ENCODE results near the gene RYR3.

RYR3 gene

DNA sequence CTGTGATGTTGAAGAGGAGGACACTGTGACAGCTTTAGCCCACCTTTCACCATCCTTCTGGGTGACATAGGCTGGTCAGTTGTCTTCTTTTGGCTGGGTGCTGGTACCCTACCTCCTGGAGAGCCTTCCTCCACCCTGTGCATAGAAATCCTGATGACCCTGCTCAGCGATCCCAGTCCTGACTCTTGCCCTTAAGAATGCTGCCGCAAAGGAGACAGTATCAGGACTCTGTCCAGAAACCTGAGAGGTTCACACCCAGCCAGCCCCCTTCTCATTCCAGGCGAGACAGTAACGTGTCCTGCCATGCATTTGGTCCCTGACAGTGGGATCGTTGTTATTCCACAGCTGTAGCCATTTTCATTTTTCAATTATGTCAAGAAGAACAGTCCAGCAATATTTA lies 344.7 kb downstream of the RYR3 start:
- no peak for DNase-seq (ENCODE audit: low read depth)
- TF ChIP-seq, protein P1, sequence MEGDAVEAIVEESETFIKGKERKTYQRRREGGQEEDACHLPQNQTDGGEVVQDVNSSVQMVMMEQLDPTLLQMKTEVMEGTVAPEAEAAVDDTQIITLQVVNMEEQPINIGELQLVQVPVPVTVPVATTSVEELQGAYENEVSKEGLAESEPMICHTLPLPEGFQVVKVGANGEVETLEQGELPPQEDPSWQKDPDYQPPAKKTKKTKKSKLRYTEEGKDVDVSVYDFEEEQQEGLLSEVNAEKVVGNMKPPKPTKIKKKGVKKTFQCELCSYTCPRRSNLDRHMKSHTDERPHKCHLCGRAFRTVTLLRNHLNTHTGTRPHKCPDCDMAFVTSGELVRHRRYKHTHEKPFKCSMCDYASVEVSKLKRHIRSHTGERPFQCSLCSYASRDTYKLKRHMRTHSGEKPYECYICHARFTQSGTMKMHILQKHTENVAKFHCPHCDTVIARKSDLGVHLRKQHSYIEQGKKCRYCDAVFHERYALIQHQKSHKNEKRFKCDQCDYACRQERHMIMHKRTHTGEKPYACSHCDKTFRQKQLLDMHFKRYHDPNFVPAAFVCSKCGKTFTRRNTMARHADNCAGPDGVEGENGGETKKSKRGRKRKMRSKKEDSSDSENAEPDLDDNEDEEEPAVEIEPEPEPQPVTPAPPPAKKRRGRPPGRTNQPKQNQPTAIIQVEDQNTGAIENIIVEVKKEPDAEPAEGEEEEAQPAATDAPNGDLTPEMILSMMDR (conservative IDR thresholded peaks at IDR 0.05; ENCODE audit: low read length): no peak
- H3K4me3 ChIP-seq (ENCODE audit: low read length): no peak overlapping the region

DNA sequence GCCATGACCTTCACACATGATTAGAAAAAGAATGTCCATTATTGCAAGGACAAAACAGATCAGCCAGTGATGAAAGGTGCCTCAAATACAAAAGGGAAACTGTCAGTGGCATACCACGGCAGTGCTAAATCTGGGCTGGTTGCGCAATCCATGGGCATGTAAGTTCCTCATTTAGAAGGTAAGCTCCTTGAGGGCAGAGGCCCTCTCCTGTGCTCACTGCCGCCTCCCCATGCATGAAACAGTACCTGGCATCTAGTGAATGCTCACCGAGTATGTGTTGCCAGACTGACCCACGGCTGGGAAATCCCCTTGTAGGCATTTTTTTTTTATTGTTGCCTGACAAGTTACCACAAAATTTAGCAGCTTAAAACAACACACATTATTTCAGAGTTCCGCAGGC lies 345.4 kb downstream of the RYR3 start:
- H3K4me3 ChIP-seq (ENCODE audit: low read length): no peak overlapping the region
- DNase-seq (ENCODE audit: low read depth): no peak
- TF ChIP-seq, protein P1 (conservative IDR thresholded peaks at IDR 0.05; ENCODE audit: low read length): no peak

DNA sequence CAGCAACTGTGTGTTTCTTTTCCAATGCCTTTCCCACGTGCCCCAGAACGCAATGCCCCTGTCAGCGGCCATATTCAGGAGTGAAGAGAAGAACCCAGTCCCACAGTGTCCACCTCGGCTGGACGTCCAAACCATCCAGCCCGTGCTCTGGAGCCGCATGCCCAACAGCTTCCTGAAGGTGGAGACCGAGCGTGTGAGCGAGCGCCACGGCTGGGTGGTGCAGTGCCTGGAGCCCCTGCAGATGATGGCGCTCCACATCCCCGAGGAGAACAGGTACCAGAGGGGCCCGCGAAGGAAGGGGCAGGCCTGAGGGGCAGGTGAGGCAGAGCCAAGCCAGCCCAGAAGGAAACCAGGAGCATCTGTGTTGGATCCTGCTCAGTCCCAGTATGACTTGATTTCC lies 349.4 kb downstream of the RYR3 start:
- H3K4me3 ChIP-seq (ENCODE audit: low read length): no peak overlapping the region
- no peak for DNase-seq (ENCODE audit: low read depth)
- TF ChIP-seq, protein P1 (conservative IDR thresholded peaks at IDR 0.05; ENCODE audit: low read length): no peak

DNA sequence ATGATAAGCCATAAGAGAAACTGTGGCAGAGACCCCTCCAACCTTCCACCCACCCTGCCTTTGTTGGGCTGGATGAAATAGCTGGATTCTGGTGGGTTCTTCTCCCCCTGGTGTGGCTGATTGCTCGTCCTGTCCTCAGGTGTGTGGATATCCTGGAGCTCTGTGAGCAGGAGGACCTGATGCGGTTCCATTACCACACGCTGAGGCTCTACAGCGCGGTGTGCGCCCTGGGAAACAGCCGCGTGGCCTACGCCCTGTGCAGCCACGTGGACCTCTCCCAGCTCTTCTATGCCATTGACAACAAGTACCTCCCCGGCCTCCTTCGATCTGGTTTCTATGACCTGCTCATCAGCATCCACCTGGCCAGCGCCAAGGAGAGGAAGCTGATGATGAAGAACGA lies 351.2 kb downstream of the RYR3 start:
- no peak overlapping the region for H3K4me3 ChIP-seq (ENCODE audit: low read length)
- no peak for DNase-seq (ENCODE audit: low read depth)
- TF ChIP-seq, protein P1 (conservative IDR thresholded peaks at IDR 0.05; ENCODE audit: low read length): no peak

DNA sequence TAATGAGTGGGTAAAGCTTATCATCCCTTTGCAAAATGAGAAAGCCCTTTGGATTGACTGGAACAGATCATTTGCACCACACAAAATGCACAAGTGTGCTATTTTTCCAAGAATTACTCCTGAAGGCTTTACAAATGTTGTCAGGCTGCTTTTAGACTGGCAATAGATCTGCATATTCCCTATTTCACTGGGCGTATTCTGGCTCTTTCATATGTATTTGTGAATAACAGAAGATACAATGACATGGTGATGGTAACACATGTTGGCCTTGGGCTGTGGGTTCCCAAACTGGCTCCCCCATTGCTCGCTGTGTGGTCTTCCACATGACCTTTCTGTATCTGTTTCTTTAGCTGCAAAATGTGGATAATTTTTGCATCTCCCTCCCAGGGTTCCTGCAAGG lies 354.2 kb downstream of the RYR3 start:
- TF ChIP-seq, protein P1 (conservative IDR thresholded peaks at IDR 0.05; ENCODE audit: low read length): no peak
- no peak overlapping the region for H3K4me3 ChIP-seq (ENCODE audit: low read length)
- DNase-seq (ENCODE audit: low read depth): no peak

DNA sequence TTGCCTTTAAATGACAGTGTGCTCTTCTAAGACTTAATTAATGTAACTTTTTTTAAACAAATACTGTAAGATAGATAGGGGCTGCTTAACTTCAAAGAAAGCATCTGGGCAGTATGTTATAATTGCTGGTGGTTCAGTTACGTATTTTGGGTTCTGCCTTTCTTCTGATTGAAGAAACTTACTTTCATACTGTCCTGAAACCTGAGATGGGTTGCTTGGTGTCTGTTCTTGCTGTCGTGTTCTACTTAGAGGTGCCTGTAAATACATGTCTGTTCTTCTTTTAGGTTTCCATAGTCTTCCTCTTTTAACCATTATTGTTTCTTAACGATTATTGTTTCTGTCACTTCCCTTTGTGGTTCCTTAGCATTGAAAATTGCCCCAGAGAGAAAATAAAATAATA lies 359.8 kb downstream of the RYR3 start:
- DNase-seq (ENCODE audit: low read depth): no peak

DNA sequence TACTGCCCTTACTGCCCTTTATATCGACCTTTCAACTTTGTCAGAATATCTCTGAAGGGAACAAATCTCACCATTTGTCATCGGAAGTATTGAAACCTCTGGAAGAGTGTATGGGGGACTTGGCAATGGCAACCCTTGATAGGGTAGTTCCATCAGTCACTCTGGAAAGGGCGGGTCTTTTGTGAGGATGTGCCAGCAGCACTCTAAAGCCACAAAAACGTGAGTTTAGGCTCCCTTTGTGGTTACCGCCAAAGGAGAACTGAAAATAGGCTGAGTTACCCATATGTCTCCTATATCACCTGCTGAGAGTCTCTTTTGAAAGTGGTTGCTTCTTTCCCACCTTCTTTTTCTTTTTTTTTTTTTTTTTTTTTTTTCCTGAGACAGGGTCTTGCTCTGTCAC lies 360.7 kb downstream of the RYR3 start:
- TF ChIP-seq, protein P1 (conservative IDR thresholded peaks at IDR 0.05; ENCODE audit: low read length): no peak
- no peak overlapping the region for H3K4me3 ChIP-seq (ENCODE audit: low read length)
- DNase-seq (ENCODE audit: low read depth): no peak

More for the DNA sequence above, 359.8 kb downstream of the RYR3 start:
- H3K4me3 ChIP-seq (ENCODE audit: low read length): no peak overlapping the region
- TF ChIP-seq, protein P1 (conservative IDR thresholded peaks at IDR 0.05; ENCODE audit: low read length): no peak

All from AG10803 (cell line).